Body of pancreas (tissue), 4 donors: ENCODE results near the gene IQCK.

Experiments
- POLR2A ChIP-seq, 3 donors: fragments of 450-650 bp; IDR thresholded peaks; one replicate each; pipeline ENCODE4 v1.6.1; 2016; ENCODE audit warnings: antibody characterized with exemption in 3 of 3, mild to moderate bottlenecking in 2 of 3
- TF ChIP-seq, protein P1 (sequence below), 7 experiments: fragments of 450-650 bp in 4 of 7; fragments of 200-600 bp in 3 of 7; sonication (generic) in 3 of 7; IDR thresholded peaks; one replicate each; pipeline ENCODE4 v1.5.1; 2016 to 2019; ENCODE audit warnings: antibody characterized with exemption in 7 of 7

DNA sequence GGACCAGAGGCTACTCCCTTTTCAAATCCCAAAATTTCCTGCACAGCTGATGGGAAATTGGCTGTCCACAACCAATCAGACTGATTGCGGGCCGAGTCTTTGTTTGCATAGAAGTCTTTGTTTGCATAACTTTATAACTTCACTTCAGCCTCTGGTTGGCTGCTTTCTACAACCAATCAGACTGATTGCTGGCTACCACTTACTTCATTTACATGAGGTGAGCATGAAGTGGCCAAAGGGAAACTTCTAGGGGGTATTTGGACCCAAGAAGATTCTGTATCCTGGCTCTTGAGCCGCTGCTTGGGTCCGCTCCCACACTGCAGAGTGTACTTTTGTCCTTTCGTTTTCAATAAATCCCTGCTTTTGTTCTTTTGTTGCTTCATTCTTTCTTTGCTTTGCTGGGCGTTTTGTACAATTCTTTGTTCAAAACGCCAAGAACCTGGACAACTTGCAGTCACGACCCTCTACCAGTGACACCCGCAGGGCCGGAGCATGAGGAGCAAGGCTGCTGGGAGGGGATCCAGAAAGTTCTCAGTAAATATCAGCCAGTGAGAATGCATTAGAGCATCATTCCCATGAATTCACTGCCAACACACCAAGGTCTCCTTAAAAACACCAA lies 67.5 kb downstream of the IQCK start:
- TF ChIP-seq, protein P1, sequence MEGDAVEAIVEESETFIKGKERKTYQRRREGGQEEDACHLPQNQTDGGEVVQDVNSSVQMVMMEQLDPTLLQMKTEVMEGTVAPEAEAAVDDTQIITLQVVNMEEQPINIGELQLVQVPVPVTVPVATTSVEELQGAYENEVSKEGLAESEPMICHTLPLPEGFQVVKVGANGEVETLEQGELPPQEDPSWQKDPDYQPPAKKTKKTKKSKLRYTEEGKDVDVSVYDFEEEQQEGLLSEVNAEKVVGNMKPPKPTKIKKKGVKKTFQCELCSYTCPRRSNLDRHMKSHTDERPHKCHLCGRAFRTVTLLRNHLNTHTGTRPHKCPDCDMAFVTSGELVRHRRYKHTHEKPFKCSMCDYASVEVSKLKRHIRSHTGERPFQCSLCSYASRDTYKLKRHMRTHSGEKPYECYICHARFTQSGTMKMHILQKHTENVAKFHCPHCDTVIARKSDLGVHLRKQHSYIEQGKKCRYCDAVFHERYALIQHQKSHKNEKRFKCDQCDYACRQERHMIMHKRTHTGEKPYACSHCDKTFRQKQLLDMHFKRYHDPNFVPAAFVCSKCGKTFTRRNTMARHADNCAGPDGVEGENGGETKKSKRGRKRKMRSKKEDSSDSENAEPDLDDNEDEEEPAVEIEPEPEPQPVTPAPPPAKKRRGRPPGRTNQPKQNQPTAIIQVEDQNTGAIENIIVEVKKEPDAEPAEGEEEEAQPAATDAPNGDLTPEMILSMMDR (IDR thresholded peaks at IDR 0.05): no peak
- TF ChIP-seq POLR2A (IDR thresholded peaks at IDR 0.05): no peak
